NCI-H187 (cell line): ENCODE data around the gene STK24.
"Not testable (repeated sequence)": the region's sequence is repeated elsewhere in the genome, so short reads cannot be mapped to it uniquely, and the experiment has no call there.

ENCODE experiments used
- DNase-seq, 2 experiments: peaks; one replicate each; lab custom pipeline; 2025; lab: John Stamatoyannopoulos, UW

The STK24 gene

DNA sequence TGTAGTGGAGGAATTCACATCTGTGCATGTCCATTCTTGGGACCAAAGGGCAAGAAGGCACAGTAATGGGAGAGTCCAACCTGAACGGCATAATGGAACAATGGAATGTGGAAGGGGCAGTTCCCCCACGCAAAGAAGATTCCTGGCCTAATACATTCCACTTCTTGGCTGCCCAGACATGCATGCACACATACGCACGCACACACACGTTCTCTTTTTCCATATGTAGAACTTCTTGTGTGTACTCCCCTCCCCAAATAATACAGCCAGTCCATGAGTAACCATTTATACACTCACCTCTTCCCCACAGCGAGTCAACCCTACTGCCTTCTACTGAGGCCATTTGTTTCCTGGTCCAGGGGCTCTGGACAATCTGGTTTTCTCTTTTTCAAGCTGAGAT, 6.0 kb upstream of the STK24 start:
- DNase-seq = no peak

DNA sequence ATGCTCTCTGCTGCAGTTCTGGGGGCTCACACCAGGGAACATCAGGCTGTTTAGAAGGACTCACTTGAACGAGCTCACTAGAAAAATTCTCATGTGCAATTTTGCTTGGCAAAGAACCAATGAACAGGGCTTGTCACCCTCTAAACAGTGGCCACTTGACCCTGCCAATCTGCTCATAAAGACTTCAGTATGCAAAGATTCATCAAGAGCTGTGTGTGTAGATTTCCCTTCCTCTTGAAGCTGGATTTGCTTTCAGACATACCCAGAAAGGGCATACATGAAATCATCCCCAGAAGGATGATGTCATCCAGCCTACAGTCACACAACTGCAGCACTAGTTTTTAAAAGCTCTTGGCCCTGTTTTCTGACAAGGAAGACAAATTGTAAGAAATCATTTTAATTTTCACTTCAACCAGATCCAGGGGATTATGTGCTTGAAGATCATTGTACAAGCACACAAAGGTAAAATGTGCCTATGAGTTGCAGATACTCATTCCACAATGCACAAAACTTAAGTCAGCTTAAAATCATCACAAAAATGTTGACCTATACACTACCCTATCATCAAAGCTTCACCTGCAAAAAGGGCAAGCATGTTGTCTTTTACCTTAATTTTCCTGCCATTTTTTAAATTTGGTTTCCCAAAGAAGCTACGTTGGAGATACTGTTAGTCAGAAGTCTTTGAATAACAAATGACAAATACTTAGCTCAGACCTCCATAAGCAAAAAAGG, 5.2 kb upstream of the STK24 start:
- peak in 1 of 2 experiments; percentile 63 for DNase-seq

DNA sequence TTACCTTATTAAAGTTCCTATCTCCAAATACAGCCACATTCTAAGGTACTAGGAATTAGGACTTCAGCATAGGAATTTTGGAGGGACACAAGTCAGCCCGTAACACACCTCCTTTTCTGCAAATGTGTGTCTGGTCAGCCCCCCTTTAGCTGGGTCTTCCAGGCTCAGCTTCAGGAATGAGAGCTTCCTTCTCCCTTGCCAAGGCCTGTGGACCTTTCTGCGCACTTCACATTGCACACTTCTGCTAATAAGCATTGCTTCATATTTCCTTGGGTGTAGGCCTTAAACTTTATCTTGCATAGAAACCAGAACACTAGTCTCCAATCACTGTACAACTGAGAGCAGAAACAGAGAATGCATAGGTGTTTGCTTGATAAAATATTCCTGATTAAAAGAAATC, 4.5 kb upstream of the STK24 start:
- DNase-seq = no peak

DNA sequence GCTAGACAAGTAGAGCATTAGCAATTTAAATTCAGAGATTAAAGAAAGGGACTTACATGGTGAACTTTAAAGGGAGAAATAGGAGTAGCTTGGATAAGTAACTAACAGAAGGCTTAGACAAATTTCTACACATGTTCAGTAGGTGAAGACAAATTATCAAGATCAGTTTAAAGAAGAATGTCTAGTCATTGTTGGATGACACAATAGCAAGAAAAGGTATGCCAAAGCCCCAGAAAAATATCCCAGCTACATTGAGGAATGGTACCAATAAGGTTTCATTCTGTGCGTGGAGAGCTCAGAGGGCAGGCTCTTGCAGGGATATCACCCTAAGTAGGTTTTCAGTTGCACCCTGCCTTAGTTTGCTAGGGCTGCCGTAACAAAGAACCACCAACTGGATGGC, 3.5 kb upstream of the STK24 start:
- no peak for DNase-seq

DNA sequence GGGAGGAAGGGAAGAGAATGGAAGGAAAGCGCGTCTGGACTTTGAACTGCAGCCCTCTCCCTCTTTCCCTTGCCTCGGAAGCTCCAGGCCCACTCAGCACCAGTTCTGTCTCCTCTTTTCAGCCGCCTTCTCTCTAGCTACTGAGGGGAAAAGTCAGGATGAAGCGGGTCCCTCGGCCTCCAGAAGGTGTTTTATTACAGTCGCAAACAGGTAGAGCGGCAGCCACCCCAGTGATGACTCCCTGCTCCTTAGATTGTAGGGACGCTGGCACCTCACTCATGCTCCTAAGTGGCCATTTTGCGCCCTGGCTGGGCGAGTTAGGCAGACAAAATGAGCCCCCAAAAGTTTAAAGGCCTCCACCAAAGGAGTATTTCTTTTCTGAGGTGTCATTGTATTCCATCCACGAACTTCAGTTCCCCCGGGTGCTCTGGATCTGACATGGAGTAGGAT, 954 bp upstream of the STK24 start:
- no peak for DNase-seq

DNA sequence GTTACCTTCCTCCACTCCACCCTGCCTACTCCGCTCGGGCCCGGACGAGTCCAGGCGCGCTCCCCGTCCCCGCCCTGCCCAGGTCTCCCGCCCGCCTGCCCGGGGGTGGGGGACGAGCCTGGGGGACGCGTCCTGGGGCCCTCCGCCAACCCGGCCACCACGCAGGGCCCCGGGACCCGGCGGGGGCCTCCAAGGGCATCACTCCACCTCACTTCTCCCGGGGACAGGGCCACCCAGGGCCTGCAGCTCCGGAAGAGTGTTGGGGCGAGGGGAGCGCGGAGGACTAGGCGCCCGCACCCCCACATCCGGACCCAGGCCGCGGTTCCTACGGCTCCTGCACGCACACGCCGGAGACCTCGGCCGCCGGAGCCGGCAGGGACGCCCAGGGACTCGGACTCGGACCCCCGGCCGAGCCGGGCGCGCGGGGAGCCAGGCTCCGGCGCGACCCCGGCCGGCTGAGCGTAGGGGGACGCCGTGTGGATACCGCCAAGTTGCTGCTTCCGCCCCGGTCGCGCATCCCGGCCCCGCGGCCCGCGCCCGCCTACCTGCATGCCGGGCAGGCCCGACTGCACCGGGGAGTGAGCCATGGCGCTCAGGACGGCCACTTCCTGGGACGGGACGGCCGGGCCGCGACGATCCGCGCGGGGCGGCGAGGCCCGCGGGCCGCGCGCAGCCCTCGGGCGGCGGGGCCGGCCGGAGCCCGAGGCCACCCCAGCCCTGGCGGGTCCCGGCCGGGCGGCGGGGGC, 534 bp downstream of the STK24 start:
- DNase-seq = no peak

DNA sequence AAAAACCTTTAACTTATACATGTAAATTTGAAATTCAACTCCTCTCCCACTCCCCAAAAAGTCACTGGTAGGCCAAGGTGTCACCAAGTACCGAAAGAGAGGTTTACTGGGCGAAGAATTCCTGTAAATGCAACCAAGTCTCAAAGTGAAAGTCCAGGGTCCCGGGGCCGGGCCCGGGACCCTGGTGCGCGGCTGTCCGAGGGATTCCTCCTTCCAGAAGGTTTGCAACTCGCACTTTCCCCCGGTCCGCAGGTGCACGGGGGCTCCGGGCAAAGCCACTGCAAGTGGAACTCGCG, 1.1 kb downstream of the STK24 start:
- DNase-seq = no peak

DNA sequence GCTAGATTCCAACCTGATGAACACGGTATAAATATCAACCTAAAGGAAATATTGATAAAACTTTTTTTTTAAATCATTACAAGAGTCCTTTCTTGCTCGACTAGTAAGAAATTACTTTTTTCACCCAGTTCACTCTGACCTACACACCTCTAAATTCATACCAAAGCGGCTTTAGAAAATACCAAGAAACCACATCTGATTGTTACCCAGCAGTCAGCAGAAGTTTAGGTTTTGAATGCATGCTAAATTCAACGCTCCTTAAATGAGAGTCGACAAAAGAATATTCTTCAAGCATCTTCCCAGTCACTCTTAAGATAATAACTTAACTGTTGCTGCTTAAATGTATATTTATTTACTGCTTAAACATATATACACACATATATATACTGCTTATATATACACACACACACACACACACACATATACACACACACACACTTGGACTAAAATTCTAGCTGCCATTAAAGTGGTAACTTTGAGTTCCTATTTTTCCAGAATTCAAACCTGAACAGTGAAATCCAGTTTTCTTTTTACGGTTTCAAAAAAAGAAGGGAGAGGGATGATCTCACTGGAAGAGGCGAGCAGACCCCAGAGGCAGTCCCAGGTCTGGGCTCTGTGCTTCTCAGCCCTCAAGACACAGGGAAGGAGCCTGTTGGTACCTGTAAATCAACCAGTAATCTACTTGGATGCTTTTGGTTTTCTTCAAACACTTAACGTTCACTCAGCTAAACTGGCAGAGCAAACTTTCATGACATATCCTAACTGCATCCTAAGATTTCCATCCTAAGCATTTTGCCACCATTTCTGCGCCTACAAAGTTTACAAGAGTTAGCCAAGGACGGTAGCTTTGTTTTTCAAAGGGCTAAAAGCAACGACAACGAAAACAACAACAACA, 1.7 kb downstream of the STK24 start:
- DNase-seq = no peak

DNA sequence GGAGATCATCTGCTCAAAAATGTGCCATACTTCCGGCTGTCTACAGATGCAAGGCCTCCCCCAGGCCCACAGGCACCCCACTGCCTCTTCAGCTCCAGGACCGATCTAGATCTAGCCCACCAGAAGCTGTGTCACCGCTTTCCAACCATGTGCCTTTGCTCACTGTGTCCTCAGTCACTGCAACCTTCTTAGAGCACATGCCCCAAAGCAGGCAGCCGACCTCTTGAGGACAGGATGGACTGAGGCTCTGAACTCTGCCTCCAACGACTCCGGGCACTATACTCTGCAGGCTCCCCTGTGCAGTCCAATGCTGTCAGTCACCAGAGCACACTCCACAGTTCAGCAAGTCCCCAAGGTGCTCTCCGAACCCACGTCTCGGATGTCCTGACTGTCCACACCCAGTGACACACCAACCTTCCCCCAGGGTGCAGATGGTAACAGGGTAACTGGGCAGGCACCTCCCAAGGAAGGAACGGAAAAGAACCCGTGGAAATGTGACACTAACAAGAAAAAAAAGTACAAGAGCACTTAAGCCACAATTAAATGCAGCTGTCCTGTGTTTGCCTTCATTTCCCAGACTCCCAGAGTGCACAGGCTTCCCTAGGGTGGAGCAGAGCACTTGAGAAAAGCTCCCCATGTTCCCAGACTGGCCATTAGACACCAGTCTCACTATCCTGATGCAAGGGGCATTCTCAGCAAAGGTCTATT, 4.8 kb downstream of the STK24 start:
- DNase-seq = peak; percentile 89 to 94

DNA sequence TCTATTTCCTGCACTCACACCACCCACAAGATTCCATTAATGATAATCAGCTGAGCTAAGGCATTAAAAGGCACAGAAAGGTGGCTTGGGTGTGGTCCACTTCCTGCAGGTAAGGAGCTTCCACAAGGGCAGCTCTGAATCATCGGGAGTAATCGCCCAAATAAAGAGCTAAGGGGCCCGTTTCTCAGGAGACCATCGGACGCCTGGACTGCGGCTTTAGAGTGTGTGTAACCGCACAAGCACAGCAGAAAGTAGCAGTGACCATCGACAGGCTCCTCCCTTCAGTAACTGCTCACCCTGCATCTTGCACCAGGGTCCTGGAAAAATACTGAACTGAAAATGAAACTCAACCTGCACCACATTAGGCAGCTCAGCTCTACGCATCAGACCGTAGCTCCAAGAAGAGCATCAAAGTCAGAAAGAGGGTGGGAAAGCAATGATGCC, 6.0 kb downstream of the STK24 start:
- peak; percentile 46 to 51 for DNase-seq

DNA sequence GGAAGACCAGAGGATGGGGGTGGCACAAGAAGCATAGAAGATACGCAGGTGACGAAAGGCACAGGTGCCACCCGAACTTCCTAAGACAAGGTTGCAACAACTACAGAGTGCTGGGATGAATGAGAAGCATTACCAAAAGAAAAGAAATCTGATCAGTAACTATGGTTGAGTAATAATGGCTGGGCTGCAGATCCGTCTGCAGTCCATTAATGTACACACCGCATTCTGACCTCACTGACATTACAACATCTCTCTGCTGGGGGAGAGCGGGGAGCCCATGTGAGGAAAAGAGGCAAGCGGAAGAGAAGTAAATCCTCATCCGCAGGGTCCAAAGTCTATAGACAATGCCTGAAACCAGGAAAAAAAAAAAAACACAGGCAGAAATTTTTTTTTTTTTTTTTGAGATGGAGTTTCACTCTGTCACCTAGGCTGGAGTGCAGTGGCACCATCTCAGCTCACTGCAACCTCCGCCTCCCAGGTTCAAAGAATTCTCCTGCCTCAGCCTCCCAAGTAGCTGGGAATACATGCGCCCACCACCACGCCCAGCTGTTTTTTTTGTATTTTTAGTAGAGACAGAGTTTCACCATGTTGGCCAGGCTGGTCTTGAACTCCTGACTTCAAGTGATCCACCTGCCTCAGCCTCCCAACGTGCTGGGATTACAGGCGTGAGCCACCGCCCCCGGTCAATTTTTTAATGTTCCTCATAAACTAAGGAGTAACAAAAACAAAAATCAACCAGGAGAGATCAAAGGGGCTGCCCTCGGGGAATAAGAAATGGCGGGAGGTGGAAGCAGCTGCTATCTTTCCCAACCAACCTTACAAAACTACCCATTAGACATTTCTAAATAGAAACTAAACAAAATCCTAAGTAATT, 7.2 kb downstream of the STK24 start:
- DNase-seq = not testable (repeated sequence)

DNA sequence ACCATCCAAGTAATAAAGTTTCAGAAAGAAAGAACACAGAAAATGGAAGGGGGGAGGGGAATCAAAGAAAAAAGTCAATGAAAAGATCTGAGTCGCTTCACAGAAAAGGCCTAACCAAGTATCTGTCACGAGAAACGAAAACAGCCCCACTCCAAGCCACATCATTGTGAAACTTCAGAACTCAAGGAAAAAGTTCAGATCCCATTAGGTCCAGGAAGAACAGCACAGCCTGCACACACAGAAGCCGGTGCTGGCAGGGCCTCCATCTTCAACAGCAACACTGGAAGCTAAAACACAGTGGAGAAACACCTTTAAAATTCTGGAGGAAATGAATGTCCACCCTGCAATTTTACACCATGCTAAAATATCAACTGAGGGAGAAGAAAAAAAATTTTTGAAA, 8.0 kb downstream of the STK24 start:
- DNase-seq = no peak

DNA sequence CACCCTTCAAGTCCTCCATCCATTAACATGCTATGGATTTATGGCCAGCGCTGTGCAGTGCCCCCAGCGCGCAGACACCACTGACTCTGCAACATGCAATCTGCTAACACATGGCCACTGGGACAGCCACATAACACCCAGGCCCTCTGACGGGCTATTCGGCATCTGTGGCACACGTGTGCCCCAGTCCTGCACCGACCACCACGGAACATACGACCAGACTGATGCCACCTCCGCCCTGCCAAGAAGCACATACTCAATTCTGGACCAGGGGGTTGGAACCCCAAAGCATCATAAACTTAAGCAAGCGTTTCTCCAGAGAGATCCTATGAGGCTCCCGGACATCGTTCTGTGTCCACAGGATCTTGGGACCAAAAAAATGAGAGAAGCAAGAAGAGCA, 9.8 kb downstream of the STK24 start:
- DNase-seq = no peak

DNA sequence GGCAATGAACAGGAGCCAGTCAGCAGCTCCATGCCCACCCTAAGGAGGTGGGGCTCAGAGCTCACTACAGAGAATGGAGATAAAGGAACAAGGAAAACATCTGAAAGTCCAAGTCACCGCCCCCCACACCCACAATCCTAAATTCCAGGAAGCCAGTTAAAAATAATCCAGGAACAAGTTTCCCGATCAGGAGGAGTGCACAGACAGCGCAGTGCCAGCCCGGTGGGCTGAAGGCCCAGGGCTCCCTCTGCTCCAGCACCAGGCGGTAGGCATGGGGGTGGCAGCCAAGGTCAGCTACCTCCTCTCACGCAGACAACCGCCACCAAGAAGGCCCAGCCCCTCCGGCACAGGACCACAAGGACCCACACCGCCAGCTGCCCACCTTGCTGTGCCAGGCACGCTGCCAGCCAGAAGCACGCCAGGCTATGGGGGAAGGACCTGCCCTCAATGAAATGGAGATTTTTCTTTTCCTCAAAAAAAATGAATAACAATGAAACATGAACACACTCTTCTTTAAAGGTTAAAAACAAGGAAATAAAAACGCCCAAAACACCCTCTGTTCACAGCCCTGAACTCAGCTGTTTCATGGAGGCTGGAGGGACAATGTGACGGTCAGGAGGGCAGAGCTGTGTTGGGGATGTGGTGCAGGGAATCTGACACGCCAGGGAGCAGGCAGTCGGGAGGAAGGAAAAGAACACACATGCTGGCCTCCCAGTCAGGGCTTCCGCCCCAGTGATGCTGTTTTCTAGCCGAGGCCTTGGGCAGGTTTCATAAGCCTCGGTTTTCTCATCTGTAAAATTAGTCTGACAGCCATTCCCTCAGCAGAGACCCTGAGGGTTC, 11.0 kb downstream of the STK24 start:
- DNase-seq = no peak

DNA sequence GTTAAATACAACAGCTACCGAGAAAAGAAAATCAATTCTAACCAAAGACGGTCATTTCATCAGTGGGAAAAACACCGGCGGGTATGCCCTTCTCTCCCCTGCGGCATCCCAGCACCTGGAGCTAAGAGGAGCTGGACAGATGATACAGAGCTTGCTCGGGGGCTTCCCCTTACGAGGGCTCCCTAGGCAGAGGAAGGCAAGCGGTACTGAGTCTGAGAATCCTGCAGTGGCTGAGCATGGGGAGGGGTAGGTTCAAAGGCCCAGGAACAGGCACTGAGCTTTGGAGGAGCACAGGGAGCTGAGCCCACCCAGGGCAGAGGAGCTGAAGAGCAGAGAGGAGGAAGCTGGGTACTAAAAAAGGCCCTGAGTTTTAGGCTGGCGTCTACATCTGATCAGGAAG, 12.7 kb downstream of the STK24 start:
- no peak for DNase-seq

DNA sequence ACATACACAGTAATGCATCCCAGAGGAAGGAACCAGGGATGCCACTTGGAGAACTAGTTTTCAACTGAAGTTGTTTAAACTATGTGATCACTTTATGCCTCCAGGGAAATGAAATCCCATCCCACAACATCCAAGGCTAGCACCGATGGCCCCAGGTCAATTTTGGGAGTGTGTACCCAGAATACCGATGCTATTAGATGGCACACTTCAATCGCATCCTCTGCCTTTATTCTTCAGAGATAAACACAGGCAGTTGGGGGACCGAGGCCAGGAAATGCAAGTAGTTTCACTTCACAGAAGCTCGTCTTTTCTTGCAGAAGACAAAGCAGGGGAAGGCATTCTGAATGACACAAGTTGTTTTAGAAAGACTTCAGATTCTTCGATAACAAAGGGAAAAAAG, 13.8 kb downstream of the STK24 start:
- no peak for DNase-seq

DNA sequence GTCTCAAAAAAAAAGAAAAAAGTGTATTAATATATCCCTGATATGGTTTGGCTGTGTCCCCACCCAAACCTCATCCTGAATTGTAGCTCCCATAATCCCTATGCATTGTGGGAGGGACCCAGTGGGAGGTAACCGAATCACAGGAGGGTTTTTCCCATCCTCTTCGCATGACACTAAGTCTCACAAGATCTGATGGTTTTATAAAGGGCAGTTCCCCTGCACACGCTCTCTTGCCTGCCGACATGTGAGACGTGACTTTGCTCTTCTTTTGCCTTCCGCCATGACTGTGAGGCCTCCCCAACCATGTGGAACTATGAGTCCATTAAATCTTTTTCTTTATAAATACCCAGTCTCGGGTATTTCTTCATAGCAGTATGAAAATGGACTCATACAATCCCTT, 17.7 kb downstream of the STK24 start:
- DNase-seq = no peak

DNA sequence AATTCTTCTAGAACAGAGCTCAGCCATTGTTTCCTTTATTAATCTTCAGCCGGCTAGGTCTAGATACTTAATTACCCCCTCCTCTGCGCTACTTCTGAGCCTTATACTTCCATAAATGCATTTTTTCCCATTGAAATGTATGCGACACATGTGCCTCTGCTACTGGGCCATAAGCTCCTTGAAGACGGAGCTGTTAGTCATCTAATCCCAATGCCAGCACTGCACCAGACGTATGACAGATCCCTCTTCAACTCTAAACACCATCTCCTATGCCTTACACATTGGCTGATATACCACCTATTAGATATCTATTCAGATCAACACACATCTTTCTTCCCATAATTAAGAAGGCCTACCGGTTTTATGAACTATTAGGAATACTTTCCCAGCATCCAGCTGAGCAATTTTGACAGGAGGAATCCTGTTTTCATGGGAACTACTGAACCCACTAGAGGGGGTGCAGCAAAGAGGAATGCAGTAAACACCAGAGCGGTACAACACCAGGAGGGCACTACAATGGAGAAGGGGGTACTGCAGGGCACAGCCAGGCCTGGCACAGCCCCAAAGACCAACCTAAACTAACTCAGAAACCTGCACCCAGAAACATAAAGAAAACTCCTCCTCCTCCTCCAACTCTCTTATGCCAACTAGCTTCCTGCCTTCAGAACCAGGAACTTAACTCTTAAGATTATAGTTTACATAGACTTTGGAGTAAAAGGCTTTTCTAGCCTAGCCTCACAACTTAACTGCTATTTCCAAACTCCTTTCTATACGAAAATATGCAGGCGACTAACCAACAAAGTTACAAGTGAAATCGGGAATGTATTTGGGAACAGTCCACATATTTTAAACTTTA, 18.7 kb downstream of the STK24 start:
- no peak for DNase-seq

DNA sequence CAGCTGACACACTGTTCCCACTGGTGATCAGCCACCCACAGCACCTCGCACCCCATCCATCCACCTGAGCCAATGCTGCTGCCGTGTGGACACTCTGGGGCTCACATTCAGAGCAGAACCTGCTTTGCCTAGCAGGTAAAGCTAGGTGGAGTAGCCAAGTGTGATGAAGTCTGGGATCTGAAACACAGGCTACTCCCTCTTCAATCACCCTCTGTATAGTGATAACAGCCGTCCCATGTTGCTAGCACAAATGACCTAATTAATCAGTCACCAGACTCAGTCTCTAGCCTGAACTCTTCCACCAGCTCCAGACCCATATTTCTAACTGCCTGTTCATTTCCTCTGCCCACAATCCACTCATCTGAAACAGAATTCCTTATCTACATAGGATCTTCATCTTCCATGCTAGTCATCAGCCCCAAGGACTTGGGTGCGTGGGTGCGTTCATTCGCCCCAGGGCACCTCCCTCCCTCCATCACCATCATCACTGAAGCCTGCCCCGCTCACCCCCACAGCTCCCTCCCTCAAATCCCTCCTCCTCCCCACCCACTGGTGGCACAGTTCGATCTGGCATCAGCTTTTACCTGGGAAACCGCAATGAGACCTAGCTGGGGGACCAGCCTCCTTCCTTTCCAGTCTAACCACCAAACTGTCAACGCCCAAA, 19.8 kb downstream of the STK24 start:
- no peak for DNase-seq
